HepG2 (cell line): ENCODE measurements around the gene SREBF1. TPM values are rescaled to one million over a fixed set of nuclear protein-coding genes. Genes with fewer than 3 reads are reported as not detected.

Source experiments
- ATAC-seq: fragments of 200-7000 bp; cut with Tn5 transposase; 3 replicates; pipeline ENCODE4 v1.9.1; 2020; ENCODE audit warnings: mild to moderate bottlenecking, moderate library complexity
- BruUV-seq: library from RNA; stranded (reverse); fragments of 400-500 nt; replicated peaks from 2 replicates; lab custom pipeline; 2021; lab: Mats Ljungman, UMichigan
- CTCF ChIA-PET: fragments of 300-600 bp; formaldehyde crosslinking; extraction: SDS; loops from one replicate; lab custom pipeline; 2021; ENCODE audit warnings: low total read pairs, inconsistent platforms, low intra/inter-chr PET ratio; lab: Yijun Ruan, JAX
- POLR2A ChIA-PET: fragments of 350-600 bp; sonication (Branson Sonifier 250); formaldehyde crosslinking; loops from one replicate; lab custom pipeline; 2020; ENCODE audit warnings: antibody characterized with exemption, inconsistent platforms; lab: Yijun Ruan, JAX
- DNase-seq: peaks from one replicate; pipeline ENCODE4 v3.0.0-alpha.2; 2015; ENCODE audit warnings: low spot score
- FAIRE-seq: peaks from 3 replicates; lab custom pipeline; 2011; peaks lifted over from hg19 to GRCh38; lab: Jason Lieb, UNC
- H2AFZ ChIP-seq: one replicate; pipeline ENCODE4 v1.6.1; 2011; ENCODE audit warnings: low read length, inconsistent platforms
- H3K27ac ChIP-seq: fragments of 300-600 bp; 3 replicates; pipeline ENCODE4 v1.8.0; 2011; ENCODE audit warnings: mixed run types, mild to moderate bottlenecking, mixed read lengths, low read length, inconsistent platforms; ENCODE audit not compliant: insufficient read depth; ENCODE audit errors: extremely low read length
- H3K27me3 ChIP-seq, 2 experiments: fragments of 200-600 bp in 1 of 2; 2 replicates in 1 of 2; 3 replicates in 1 of 2; pipeline versions ENCODE4 v1.6.0 to v1.8.0; 2011; ENCODE audit warnings: low read length in 2 of 2, mild to moderate bottlenecking in 2 of 2, moderate library complexity in 2 of 2, inconsistent platforms in 1 of 2; ENCODE audit not compliant: insufficient read depth in 2 of 2, control insufficient read depth in 1 of 2
- H3K36me3 ChIP-seq, 2 experiments: fragments of 200-600 bp in 1 of 2; replicated peaks in 1 of 2; 2 replicates in 1 of 2; 3 replicates in 1 of 2; pipeline versions ENCODE4 v1.5.1 to v1.8.0; 2011; ENCODE audit warnings: low read length in 2 of 2, inconsistent platforms in 1 of 2; ENCODE audit not compliant: insufficient read depth in 2 of 2, control insufficient read depth in 1 of 2
- H3K4me1 ChIP-seq: 2 replicates; pipeline ENCODE4 v1.5.1; 2012; ENCODE audit warnings: low read length, inconsistent platforms; ENCODE audit not compliant: insufficient read depth
- H3K4me2 ChIP-seq: 2 replicates; pipeline ENCODE4 v1.6.0; 2011; ENCODE audit warnings: low read depth, low read length, inconsistent platforms
- H3K4me3 ChIP-seq, 3 experiments: fragments of 200-600 bp in 1 of 3; sonication (generic), shearing (Covaris generic) in 1 of 3; replicated peaks in 1 of 3; 2 replicates each; pipeline ENCODE4 v1.5.1; 2011 to 2016; ENCODE audit warnings: low read length in 3 of 3, inconsistent platforms in 2 of 3, low read depth in 2 of 3, mild to moderate bottlenecking in 2 of 3, control low read depth in 1 of 3, mixed read lengths in 1 of 3; ENCODE audit not compliant: insufficient read depth in 1 of 3
- H3K79me2 ChIP-seq: one replicate; pipeline ENCODE4 v1.6.1; 2011; ENCODE audit warnings: low read length, inconsistent platforms; ENCODE audit not compliant: insufficient read depth
- H3K9ac ChIP-seq: 2 replicates; pipeline ENCODE4 v1.6.0; 2011; ENCODE audit warnings: mild to moderate bottlenecking, low read depth, low read length, inconsistent platforms; ENCODE audit not compliant: insufficient read depth
- H3K9me3 ChIP-seq: 2 replicates; pipeline ENCODE4 v1.5.1; 2012; ENCODE audit warnings: mild to moderate bottlenecking, low read length
- H4K20me1 ChIP-seq: 2 replicates; pipeline ENCODE4 v1.6.0; 2011; ENCODE audit warnings: inconsistent platforms, mild to moderate bottlenecking, low read length, moderate library complexity; ENCODE audit not compliant: insufficient read depth
- PCBP1 ChIP-seq: fragments of 200-400 bp; formaldehyde crosslinking; IDR thresholded peaks from 2 replicates; pipeline ENCODE4 v1.6.1; 2017; ENCODE audit warnings: mild to moderate bottlenecking, low read depth, low read length, borderline replicate concordance
- POLR2A ChIP-seq, 2 experiments: IDR thresholded peaks; 2 replicates each; pipeline ENCODE4 v1.6.1; 2011; ENCODE audit warnings: low read depth in 2 of 2, low read length in 2 of 2, mild to moderate bottlenecking in 1 of 2, moderate library complexity in 1 of 2; ENCODE audit not compliant: insufficient read depth in 1 of 2
- RBM22 ChIP-seq: fragments of 200-400 bp; formaldehyde crosslinking; optimal IDR thresholded peaks from 2 replicates; pipeline ENCODE3; 2017; ENCODE audit warnings: mild to moderate bottlenecking, low read length, moderate library complexity
- ZNF549 ChIP-seq: sonication (generic); formaldehyde crosslinking; IDR thresholded peaks from 2 replicates; pipeline ENCODE4 v1.5.0; 2020; ENCODE audit warnings: missing genetic modification reagents
- ZSCAN25 ChIP-seq: sonication (generic); formaldehyde crosslinking; IDR thresholded peaks from 2 replicates; pipeline ENCODE4 v1.8.0; 2022; ENCODE audit warnings: mild to moderate bottlenecking, missing genetic modification reagents
- WGBS: methylation state at CpG from one replicate; pipeline ENCODE4 v1.1.6; 2017; ENCODE audit warnings: low lambda C conversion rate; 5-methylcytosine and 5-hydroxymethylcytosine counted together
- in situ Hi-C: cut with HindIII; loops from 2 replicates; pipeline ENCODE4 v1.10.0; 2017; ENCODE audit warnings: low pct_unique_long_range_greater_than_20kb; ENCODE audit not compliant: extremely low pct_ligation_motif_present
- intact Hi-C: fragments of 100-400 bp; cut with micrococcal nuclease; formaldehyde crosslinking; loops from one replicate; pipeline ENCODE4 v1.10.0; 2022; ENCODE audit not compliant: unreplicated experiment
- polyA plus RNA-seq, 8 experiments: library from polyadenylated mRNA; depleted of rRNA in 3 of 8; stranded (reverse) in 7 of 8; unstranded in 1 of 8; fragments of >200 nt; fragmentation: Illumina TruSeq in 4 of 8; extraction: Trizol in 4 of 8; gene quantifications; 2 replicates each; pipeline versions ENCODE4 v1.2.1 to v1.2.3, GENCODE V29; 2011 to 2016; ENCODE audit warnings: low read depth in 4 of 8, missing spikeins in 1 of 8, mixed read lengths in 1 of 8; ENCODE audit not compliant: insufficient read depth in 1 of 8
- total RNA-seq, 5 experiments: library from RNA; depleted of rRNA; stranded (reverse); fragments of >200 nt; fragmentation: Illumina TruSeq; extraction: Trizol; gene quantifications; 2 replicates each; pipeline ENCODE4 v1.2.3, GENCODE V29; 2016; ENCODE audit warnings: low read depth in 1 of 5
- TF ChIP-seq, protein P1 (sequence below): sonication (generic); formaldehyde crosslinking; IDR thresholded peaks from 2 replicates; pipeline ENCODE4 v1.4.0; 2020; ENCODE audit warnings: missing genetic modification reagents
- TF ChIP-seq, protein P2 (sequence below): sonication (generic); formaldehyde crosslinking; IDR thresholded peaks from 2 replicates; pipeline ENCODE4 v1.5.0; 2020; ENCODE audit warnings: mild to moderate bottlenecking, missing genetic modification reagents
- TF ChIP-seq, protein P3 (sequence below): fragments of 450-650 bp; IDR thresholded peaks from 2 replicates; pipeline ENCODE4 v1.6.1; 2016

Gene SREBF1
- total and polyA plus RNA-seq, 2 of the 13 experiments (the other 11 are each of a cell fraction or from before 2014, with no cell fraction given), result 34.3 to 38.0 TPM

DNA sequence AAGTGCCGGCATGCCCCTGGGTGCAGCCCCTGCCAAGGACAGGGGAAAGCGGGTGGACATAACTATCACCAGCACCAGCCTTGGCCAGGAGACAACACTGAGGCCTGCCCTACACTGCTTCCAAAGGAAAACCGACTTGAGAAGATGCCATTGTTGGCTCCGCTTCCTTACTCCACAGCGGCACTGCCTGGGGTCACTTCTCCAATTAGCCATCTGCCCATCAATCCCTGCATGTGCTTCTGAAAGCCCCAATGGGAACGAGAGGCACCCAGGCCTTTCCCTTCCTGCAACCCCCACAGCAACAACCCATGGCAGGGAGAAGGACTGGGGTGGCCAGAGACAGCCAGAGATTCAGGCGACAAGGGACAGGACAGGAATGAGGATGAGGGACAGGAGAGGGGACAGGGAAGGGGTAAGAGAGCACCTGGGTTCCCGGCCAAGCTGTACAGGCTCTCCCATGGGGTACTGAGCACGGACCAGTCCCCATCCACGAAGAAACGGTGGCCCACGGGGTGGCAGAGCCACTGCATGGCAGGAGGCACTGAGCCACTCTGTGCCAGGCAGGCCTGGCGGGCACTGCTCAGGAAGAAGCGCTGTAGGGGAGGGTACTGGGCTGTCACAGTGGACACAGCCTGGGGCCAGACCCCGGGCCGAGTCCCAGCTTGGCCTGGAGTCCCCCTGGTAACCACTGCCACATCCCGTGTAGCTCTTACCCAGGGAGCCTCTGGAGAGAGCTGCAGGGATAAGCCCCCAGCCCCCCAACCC is 21.2 kb downstream of the SREBF1 start:
- peak overlapping the region; percentile 18 for H3K27ac ChIP-seq
- WGBS, result 93% methylated on average over 5 of the region's 17 CpGs
- peaks cover 51% of the 10 kb centered on the region for H3K4me1 ChIP-seq
- peaks cover 5% of the 10 kb centered on the region for H3K79me2 ChIP-seq
- ChIA-PET POLR2A (interaction anchor here (1.0 kb wide), 1 partner anchor 21 kb away, joined by 3 read pairs; no protein-coding TSS in a partner anchor), CTCF (no interaction called here)
- no peak overlapping the region for H2AFZ ChIP-seq
- ATAC-seq (no peak), FAIRE-seq (no peak), DNase-seq (no peak)
- H4K20me1 ChIP-seq, result peaks cover 31% of the 10 kb centered on the region; the same call in 1 of the 2 replicates
- BruUV-seq, result no TSS peak
- H3K9ac ChIP-seq, result no peak overlapping the region
- no peak overlapping the region for H3K4me2 ChIP-seq
- H3K9me3 ChIP-seq, result no peaks in the 10 kb centered on the region
- H3K36me3 ChIP-seq, result peaks cover 52 to 69% of the 10 kb centered on the region in 2 experiments
- H3K4me3 ChIP-seq, result no peak overlapping the region
- TF ChIP-seq RBM22, result peak; percentile 62
- TF ChIP-seq, protein P1, sequence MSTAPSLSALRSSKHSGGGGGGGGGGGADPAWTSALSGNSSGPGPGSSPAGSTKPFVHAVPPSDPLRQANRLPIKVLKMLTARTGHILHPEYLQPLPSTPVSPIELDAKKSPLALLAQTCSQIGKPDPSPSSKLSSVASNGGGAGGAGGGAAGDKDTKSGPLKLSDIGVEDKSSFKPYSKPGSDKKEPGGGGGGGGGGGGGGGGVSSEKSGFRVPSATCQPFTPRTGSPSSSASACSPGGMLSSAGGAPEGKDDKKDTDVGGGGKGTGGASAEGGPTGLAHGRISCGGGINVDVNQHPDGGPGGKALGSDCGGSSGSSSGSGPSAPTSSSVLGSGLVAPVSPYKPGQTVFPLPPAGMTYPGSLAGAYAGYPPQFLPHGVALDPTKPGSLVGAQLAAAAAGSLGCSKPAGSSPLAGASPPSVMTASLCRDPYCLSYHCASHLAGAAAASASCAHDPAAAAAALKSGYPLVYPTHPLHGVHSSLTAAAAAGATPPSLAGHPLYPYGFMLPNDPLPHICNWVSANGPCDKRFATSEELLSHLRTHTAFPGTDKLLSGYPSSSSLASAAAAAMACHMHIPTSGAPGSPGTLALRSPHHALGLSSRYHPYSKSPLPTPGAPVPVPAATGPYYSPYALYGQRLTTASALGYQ (CRISPR knock-in tag), result no peak
- TF ChIP-seq ZSCAN25 (CRISPR knock-in tag), result no peak
- no peak for TF ChIP-seq ZNF549 (CRISPR knock-in tag)
- TF ChIP-seq POLR2A (IDR thresholded peaks at IDR 0.05; ENCODE audit: insufficient read depth in 1 of 2, low read depth in 2 of 2, low read length in 2 of 2), result 0 out of 4 replicates have a peak, but pooled peaks of 1 of the 2 experiments have one; percentile 11
- TF ChIP-seq, protein P2, sequence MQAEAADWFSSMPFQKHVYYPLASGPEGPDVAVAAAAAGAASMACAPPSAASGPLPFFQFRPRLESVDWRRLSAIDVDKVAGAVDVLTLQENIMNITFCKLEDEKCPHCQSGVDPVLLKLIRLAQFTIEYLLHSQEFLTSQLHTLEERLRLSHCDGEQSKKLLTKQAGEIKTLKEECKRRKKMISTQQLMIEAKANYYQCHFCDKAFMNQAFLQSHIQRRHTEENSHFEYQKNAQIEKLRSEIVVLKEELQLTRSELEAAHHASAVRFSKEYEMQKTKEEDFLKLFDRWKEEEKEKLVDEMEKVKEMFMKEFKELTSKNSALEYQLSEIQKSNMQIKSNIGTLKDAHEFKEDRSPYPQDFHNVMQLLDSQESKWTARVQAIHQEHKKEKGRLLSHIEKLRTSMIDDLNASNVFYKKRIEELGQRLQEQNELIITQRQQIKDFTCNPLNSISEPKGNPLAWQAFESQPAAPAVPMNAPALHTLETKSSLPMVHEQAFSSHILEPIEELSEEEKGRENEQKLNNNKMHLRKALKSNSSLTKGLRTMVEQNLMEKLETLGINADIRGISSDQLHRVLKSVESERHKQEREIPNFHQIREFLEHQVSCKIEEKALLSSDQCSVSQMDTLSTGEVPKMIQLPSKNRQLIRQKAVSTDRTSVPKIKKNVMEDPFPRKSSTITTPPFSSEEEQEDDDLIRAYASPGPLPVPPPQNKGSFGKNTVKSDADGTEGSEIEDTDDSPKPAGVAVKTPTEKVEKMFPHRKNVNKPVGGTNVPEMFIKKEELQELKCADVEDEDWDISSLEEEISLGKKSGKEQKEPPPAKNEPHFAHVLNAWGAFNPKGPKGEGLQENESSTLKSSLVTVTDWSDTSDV (CRISPR knock-in tag), result no peak
- TF ChIP-seq PCBP1, result 0 out of 2 replicates have a peak, but pooled peaks have one; percentile 11
- TF ChIP-seq, protein P3, sequence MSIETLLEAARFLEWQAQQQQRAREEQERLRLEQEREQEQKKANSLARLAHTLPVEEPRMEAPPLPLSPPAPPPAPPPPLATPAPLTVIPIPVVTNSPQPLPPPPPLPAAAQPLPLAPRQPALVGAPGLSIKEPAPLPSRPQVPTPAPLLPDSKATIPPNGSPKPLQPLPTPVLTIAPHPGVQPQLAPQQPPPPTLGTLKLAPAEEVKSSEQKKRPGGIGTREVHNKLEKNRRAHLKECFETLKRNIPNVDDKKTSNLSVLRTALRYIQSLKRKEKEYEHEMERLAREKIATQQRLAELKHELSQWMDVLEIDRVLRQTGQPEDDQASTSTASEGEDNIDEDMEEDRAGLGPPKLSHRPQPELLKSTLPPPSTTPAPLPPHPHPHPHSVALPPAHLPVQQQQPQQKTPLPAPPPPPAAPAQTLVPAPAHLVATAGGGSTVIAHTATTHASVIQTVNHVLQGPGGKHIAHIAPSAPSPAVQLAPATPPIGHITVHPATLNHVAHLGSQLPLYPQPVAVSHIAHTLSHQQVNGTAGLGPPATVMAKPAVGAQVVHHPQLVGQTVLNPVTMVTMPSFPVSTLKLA, result 0 out of 2 replicates have a peak, but pooled peaks have one; percentile 13
- no peaks in the 10 kb centered on the region for H3K27me3 ChIP-seq
- in situ Hi-C loops (no loop called here), intact Hi-C loops (no loop called here)
